Mucosa of descending colon (tissue), 3 donors: ENCODE results near the gene BRINP2. TPM values are rescaled to one million over a fixed set of nuclear protein-coding genes. Genes with fewer than 3 reads are reported as not detected.

Source experiments
- ATAC-seq: fragments of 200-7000 bp; cut with Tn5 transposase; one replicate; pipeline ENCODE4 v1.9.1; 2020; ENCODE audit warnings: mild to moderate bottlenecking, moderate library complexity
- DNase-seq, 3 donors: peaks; one replicate each; pipeline ENCODE4 v3.0.0-alpha.2; 2020
- H3K36me3 ChIP-seq: fragments of 200-600 bp; one replicate; pipeline ENCODE4 v1.8.0; 2021; ENCODE audit warnings: low read depth, mild to moderate bottlenecking
- H3K4me1 ChIP-seq: fragments of 200-600 bp; one replicate; pipeline ENCODE4 v1.8.0; 2021; ENCODE audit warnings: low read depth, mild to moderate bottlenecking
- H3K4me3 ChIP-seq: fragments of 200-600 bp; one replicate; pipeline ENCODE4 v1.8.0; 2021; ENCODE audit warnings: mild to moderate bottlenecking
- H3K9me3 ChIP-seq: fragments of 200-600 bp; one replicate; pipeline ENCODE4 v1.8.0; 2021; ENCODE audit warnings: mild to moderate bottlenecking
- CTCF ChIP-seq: fragments of 200-600 bp; IDR thresholded peaks from one replicate; pipeline ENCODE4 v1.8.0; 2022; ENCODE audit warnings: antibody characterized with exemption, mild to moderate bottlenecking
- intact Hi-C, 2 donors: fragments of 100-400 bp; cut with DNase I in 1 of 2; cut with micrococcal nuclease in 1 of 2; formaldehyde crosslinking; loops; one replicate each; pipeline versions ENCODE4 v1.11.0 to v1.11.1; 2022; cut with DNase I, micrococcal nuclease
- total RNA-seq, 3 donors: library from RNA; stranded (reverse); fragmentation: NEBNext Ultra II Directional in 2 of 3; extraction: Animal tissue kit (Norgen Biotek cat#: 25700) in 2 of 3; gene quantifications; one replicate each; pipeline versions ENCODE4 v1.2.1 to v1.2.4, GENCODE V29; 2021 to 2023
- donor health status: DM: no; HTN: no; CAD: no; lungs with moderate emphysema.
- donor health status: DM: no; HTN: no; CAD: no.
- donor health status: DM: no; HTN: yes; CAD: no.

BRINP2 gene
- total RNA-seq, 3 donors from 2014 or later, result 0.13 TPM; not detected in 2

GRCh38 chr1:177165069-177165439 is 5.7 kb upstream of the BRINP2 start:
- no peaks in the 10 kb centered on the region for H3K9me3 ChIP-seq
- H3K4me3 ChIP-seq, result no peak overlapping the region
- intact Hi-C loops, result no loop called here
- TF ChIP-seq CTCF, result no peak
- no peaks in the 10 kb centered on the region for H3K36me3 ChIP-seq
- DNase-seq, result no peak
- ATAC-seq, result no peak
- H3K4me1 ChIP-seq, result no peaks in the 10 kb centered on the region

GRCh38 chr1:177171536-177172123 is 872 bp downstream of the BRINP2 start:
- DNase-seq, result no peak
- no peak overlapping the region for H3K4me3 ChIP-seq
- no peak for ATAC-seq

GRCh38 chr1:177172272-177172671 is 1.5 kb downstream of the BRINP2 start:
- Histone ChIP-seq H3K4me3 (no peak overlapping the region), H3K9me3 (no peaks in the 10 kb centered on the region), H3K4me1 (no peaks in the 10 kb centered on the region), H3K36me3 (no peaks in the 10 kb centered on the region)
- no peak for TF ChIP-seq CTCF
- intact Hi-C loops, result no loop called here
- no peak for ATAC-seq
- no peak for DNase-seq

More at GRCh38 chr1:177171536-177172123, 872 bp downstream of the BRINP2 start:
- TF ChIP-seq CTCF, result no peak
- intact Hi-C loops, result no loop called here
- no peaks in the 10 kb centered on the region for H3K9me3 ChIP-seq
- no peaks in the 10 kb centered on the region for H3K36me3 ChIP-seq
- H3K4me1 ChIP-seq, result no peaks in the 10 kb centered on the region

GRCh38 chr1:177172866-177173265 is 2.1 kb downstream of the BRINP2 start:
- ATAC-seq (no peak), DNase-seq (no peak)
- intact Hi-C loops, result no loop called here

GRCh38 chr1:177173976-177174375 is 3.2 kb downstream of the BRINP2 start:
- no peaks in the 10 kb centered on the region for H3K36me3 ChIP-seq
- intact Hi-C loops, result no loop called here
- no peaks in the 10 kb centered on the region for H3K9me3 ChIP-seq
- H3K4me3 ChIP-seq, result no peak overlapping the region
- H3K4me1 ChIP-seq, result no peaks in the 10 kb centered on the region
- ATAC-seq (no peak), DNase-seq (no peak)
- TF ChIP-seq CTCF, result no peak

More at GRCh38 chr1:177172866-177173265, 2.1 kb downstream of the BRINP2 start:
- no peak for TF ChIP-seq CTCF
- Histone ChIP-seq H3K4me1 (no peaks in the 10 kb centered on the region), H3K36me3 (no peaks in the 10 kb centered on the region), H3K9me3 (no peaks in the 10 kb centered on the region), H3K4me3 (no peak overlapping the region)
